ENCODE measurements around the gene ATP2B2.

The ATP2B2 gene

DNA sequence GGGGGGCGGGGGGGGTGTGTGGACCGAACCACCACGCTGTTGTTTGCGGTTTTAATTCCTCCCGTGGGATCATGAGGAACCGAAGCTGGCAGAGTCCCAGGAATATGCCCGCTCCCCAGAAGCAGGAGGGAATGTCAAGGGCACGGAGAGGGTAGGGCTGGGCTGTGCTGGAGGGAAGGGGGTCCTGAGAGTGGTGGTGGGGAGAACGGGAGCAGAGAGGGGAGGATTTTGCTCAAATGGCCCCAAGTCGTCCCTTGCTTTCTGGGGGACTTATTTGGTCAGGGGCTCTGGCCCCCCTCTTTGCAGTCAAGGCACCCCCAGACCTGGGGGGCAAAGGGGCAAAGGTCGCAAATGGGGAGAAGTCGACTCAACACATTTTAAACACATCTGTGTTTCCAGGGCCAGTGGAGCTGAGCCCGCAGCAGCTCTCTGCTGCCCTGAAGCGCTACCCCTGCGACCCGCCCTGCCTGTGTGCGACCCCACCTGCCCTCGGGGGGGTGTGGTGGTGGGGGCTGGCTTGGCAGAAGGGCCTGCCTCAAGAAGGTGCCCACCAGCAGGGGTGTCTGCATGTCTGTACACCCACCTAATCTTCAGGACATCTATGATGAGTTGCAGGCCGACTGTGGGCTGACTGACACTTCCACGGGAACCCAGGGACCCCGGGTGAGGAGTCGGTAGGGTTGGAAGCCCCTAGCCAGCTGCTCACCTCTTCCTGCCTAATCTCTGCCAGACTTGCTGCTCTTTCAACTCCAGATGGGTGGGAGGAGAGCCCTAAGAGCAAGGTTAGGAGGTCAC, 602 bp upstream of the ATP2B2 start:
- DNase-seq = no peak
- H3K4me3 ChIP-seq (ENCODE audit: insufficient read depth, low read depth, low read length, poor library complexity, severe bottlenecking) = no peak overlapping the region

GRCh38 chr3:10504171-10505049, 976 bp downstream of the ATP2B2 start:
- Histone ChIP-seq H3K4me1 (ENCODE audit: control insufficient read depth, insufficient read depth, low read length, poor library complexity, severe bottlenecking) (no peaks in the 10 kb centered on the region), H3K9me3 (ENCODE audit: control insufficient read depth, low read length) (no peaks in the 10 kb centered on the region), H3K27ac (ENCODE audit: insufficient read depth, low read length, poor library complexity, severe bottlenecking) (no peak overlapping the region), H3K36me3 (ENCODE audit: control insufficient read depth, insufficient read depth, low read length) (no peaks in the 10 kb centered on the region), H3K27me3 (replicated peaks; ENCODE audit: control insufficient read depth, insufficient read depth, low read length, poor library complexity, severe bottlenecking) (peaks cover 17% of the 10 kb centered on the region), H3K4me3 (ENCODE audit: insufficient read depth, low read depth, low read length, poor library complexity, severe bottlenecking) (no peak overlapping the region)
- DNase-seq = no peak

More for the DNA sequence above, 602 bp upstream of the ATP2B2 start:
- H3K27ac ChIP-seq (ENCODE audit: insufficient read depth, low read length, poor library complexity, severe bottlenecking) = no peak overlapping the region
- H3K4me1 ChIP-seq (ENCODE audit: control insufficient read depth, insufficient read depth, low read length, poor library complexity, severe bottlenecking) = no peaks in the 10 kb centered on the region
- H3K36me3 ChIP-seq (ENCODE audit: control insufficient read depth, insufficient read depth, low read length) = no peaks in the 10 kb centered on the region
- no peaks in the 10 kb centered on the region for H3K9me3 ChIP-seq (ENCODE audit: control insufficient read depth, low read length)
- peaks cover 17% of the 10 kb centered on the region for H3K27me3 ChIP-seq (replicated peaks; ENCODE audit: control insufficient read depth, insufficient read depth, low read length, poor library complexity, severe bottlenecking)

- H3K36me3 ChIP-seq (ENCODE audit: control insufficient read depth, insufficient read depth, low read length) = no peaks in the 10 kb centered on the region
- no peak overlapping the region for H3K4me3 ChIP-seq (ENCODE audit: insufficient read depth, low read depth, low read length, poor library complexity, severe bottlenecking)
- no peak for DNase-seq
- peaks cover 17% of the 10 kb centered on the region for H3K27me3 ChIP-seq (replicated peaks; ENCODE audit: control insufficient read depth, insufficient read depth, low read length, poor library complexity, severe bottlenecking)
- H3K9me3 ChIP-seq (ENCODE audit: control insufficient read depth, low read length) = no peaks in the 10 kb centered on the region
- no peak overlapping the region for H3K27ac ChIP-seq (ENCODE audit: insufficient read depth, low read length, poor library complexity, severe bottlenecking)
- no peaks in the 10 kb centered on the region for H3K4me1 ChIP-seq (ENCODE audit: control insufficient read depth, insufficient read depth, low read length, poor library complexity, severe bottlenecking)
These were observed 2.1 kb downstream of the ATP2B2 start for GRCh38 chr3:10503217-10503796.

DNA sequence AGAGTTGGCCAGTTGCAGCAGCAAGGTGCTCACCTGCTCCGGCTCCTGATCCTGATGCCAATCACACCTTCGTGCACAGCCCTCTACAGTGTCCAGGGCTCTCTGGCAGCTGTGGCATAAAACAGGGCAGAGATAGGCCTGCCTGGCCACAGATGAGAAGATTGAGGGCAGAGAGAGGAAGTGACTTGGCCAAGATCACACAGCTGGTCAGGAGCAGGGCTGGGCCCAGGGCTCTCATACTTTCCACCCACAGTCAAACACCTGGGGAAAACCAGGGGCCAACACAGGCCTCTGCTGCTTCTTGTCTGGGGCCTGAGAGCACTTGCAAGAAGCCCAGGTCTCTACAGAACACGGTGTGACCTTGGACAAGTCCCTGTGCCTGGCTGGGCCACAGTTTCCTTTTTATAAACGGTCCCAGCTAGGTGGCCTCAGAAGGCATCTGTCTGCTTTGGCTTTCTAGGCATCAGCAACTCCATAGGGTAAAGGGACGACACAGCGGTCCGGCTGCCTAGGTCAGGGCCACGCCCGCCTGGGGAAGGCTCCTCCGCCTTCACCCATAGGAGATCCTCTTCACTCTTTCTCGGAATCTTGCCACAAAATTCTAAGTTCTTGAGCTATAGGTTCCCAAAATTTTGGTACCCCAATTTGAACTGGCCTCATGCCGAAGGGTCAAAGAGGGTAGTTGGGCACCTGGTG, 3.1 kb downstream of the ATP2B2 start:
- H3K36me3 ChIP-seq (ENCODE audit: control insufficient read depth, insufficient read depth, low read length) = no peaks in the 10 kb centered on the region
- no peaks in the 10 kb centered on the region for H3K9me3 ChIP-seq (ENCODE audit: control insufficient read depth, low read length)
- no peak for DNase-seq
- H3K27me3 ChIP-seq (replicated peaks; ENCODE audit: control insufficient read depth, insufficient read depth, low read length, poor library complexity, severe bottlenecking) = peaks cover 17% of the 10 kb centered on the region
- H3K4me1 ChIP-seq (ENCODE audit: control insufficient read depth, insufficient read depth, low read length, poor library complexity, severe bottlenecking) = no peaks in the 10 kb centered on the region
- H3K4me3 ChIP-seq (ENCODE audit: insufficient read depth, low read depth, low read length, poor library complexity, severe bottlenecking) = no peak overlapping the region
- H3K27ac ChIP-seq (ENCODE audit: insufficient read depth, low read length, poor library complexity, severe bottlenecking) = no peak overlapping the region

DNA sequence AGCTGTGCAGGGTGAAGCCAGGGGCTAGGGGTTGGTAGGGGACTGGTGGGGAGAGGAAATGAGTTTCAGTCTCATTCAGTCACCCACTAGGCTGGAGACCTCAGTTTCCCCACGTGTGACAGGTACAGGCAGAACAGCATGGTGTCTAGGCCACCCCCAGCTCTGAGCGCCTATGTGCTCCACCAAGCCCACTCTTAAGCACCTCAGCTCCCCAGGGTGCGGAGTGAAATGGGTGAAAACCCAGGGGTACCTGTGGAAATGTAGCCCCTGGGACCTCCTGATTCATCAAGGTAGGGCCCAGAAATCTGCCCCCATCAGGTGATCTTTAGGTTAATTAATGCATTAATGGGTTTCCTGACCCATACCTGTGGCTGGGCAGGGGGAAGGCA, 3.7 kb downstream of the ATP2B2 start:
- Histone ChIP-seq H3K27ac (ENCODE audit: insufficient read depth, low read length, poor library complexity, severe bottlenecking) (no peak overlapping the region), H3K9me3 (ENCODE audit: control insufficient read depth, low read length) (no peaks in the 10 kb centered on the region), H3K27me3 (replicated peaks; ENCODE audit: control insufficient read depth, insufficient read depth, low read length, poor library complexity, severe bottlenecking) (peaks cover 17% of the 10 kb centered on the region), H3K4me3 (ENCODE audit: insufficient read depth, low read depth, low read length, poor library complexity, severe bottlenecking) (no peak overlapping the region), H3K4me1 (ENCODE audit: control insufficient read depth, insufficient read depth, low read length, poor library complexity, severe bottlenecking) (no peaks in the 10 kb centered on the region), H3K36me3 (ENCODE audit: control insufficient read depth, insufficient read depth, low read length) (no peaks in the 10 kb centered on the region)
- no peak for DNase-seq

DNA sequence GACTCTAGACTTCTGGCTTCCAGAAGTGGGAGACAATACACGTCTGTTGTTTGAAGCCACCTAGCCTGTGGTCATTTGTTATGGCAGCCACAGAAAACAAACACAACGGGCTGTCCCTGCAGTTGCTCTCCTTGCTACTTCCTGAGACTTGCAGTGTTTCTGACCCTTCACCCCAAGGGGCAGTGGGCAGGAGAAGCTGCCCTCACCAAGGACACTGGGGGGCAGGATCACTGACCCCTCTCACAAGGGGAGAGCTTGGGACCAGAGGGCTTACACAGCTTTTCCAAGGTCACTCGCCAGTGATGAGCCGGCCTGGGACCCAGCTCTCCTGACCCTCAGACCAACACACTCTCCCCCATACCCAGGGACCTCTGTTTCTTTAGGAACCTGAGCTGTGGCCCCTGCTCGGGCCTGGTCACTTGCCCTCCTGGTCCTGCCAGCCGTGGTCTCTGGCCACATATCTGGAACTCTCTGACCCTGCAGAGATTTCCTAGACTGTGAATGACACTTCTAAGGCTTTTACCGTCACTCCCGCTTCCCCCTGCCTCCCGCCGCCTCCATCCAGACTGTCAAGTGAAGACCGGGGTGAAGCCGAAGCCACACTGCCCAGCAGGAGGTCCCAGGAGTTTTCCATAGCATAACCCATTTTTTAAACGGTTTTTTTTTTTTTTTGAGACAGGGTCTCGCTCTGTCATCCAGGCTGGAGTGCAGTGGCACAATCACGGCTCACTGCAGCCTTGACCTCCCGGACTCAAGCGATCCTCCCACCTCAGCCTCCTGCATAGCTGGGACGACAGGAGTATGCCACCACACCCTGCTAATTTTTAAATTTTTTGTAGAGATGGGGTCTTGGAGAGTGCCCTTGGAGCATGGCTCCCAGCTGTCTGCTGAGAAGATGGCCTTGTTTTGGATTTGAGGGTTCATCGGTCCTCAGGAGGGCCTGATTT, 4.4 kb downstream of the ATP2B2 start:
- no peaks in the 10 kb centered on the region for H3K9me3 ChIP-seq (ENCODE audit: control insufficient read depth, low read length)
- no peak overlapping the region for H3K27ac ChIP-seq (ENCODE audit: insufficient read depth, low read length, poor library complexity, severe bottlenecking)
- H3K4me3 ChIP-seq (ENCODE audit: insufficient read depth, low read depth, low read length, poor library complexity, severe bottlenecking) = no peak overlapping the region
- H3K4me1 ChIP-seq (ENCODE audit: control insufficient read depth, insufficient read depth, low read length, poor library complexity, severe bottlenecking) = no peaks in the 10 kb centered on the region
- peaks cover 13% of the 10 kb centered on the region for H3K27me3 ChIP-seq (replicated peaks; ENCODE audit: control insufficient read depth, insufficient read depth, low read length, poor library complexity, severe bottlenecking)
- no peak for DNase-seq
- no peaks in the 10 kb centered on the region for H3K36me3 ChIP-seq (ENCODE audit: control insufficient read depth, insufficient read depth, low read length)

DNA sequence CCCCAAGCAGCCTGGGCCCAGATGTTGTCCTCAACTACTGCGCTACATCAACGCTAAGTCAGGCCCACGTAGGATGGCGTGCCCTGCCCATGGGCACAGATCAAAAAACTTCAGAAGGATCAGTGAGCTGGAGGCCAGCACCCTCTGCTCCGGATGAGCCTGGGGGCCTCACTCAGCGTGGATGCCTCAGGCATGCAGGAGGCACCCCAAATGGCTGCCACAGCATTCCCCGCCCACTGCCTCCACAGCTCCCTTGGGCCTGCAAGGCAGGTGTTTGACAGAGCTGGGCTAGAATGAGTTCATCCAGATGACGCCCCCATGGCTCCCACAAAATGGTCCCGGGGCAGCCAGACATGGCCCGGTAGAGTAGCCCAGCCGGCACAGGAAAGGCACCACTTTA, 7.1 kb downstream of the ATP2B2 start:
- DNase-seq = no peak
- H3K9me3 ChIP-seq (ENCODE audit: control insufficient read depth, low read length) = no peaks in the 10 kb centered on the region
- no peaks in the 10 kb centered on the region for H3K27me3 ChIP-seq (replicated peaks; ENCODE audit: control insufficient read depth, insufficient read depth, low read length, poor library complexity, severe bottlenecking)
- H3K4me1 ChIP-seq (ENCODE audit: control insufficient read depth, insufficient read depth, low read length, poor library complexity, severe bottlenecking) = no peaks in the 10 kb centered on the region
- no peak overlapping the region for H3K27ac ChIP-seq (ENCODE audit: insufficient read depth, low read length, poor library complexity, severe bottlenecking)
- H3K4me3 ChIP-seq (ENCODE audit: insufficient read depth, low read depth, low read length, poor library complexity, severe bottlenecking) = no peak overlapping the region
- H3K36me3 ChIP-seq (ENCODE audit: control insufficient read depth, insufficient read depth, low read length) = no peaks in the 10 kb centered on the region

- no peak for DNase-seq
- Histone ChIP-seq H3K36me3 (ENCODE audit: control insufficient read depth, insufficient read depth, low read length) (no peaks in the 10 kb centered on the region), H3K4me3 (ENCODE audit: insufficient read depth, low read depth, low read length, poor library complexity, severe bottlenecking) (no peak overlapping the region), H3K9me3 (ENCODE audit: control insufficient read depth, low read length) (no peaks in the 10 kb centered on the region), H3K4me1 (ENCODE audit: control insufficient read depth, insufficient read depth, low read length, poor library complexity, severe bottlenecking) (no peaks in the 10 kb centered on the region), H3K27ac (ENCODE audit: insufficient read depth, low read length, poor library complexity, severe bottlenecking) (no peak overlapping the region), H3K27me3 (replicated peaks; ENCODE audit: control insufficient read depth, insufficient read depth, low read length, poor library complexity, severe bottlenecking) (no peaks in the 10 kb centered on the region)
These were observed 7.9 kb downstream of the ATP2B2 start for GRCh38 chr3:10497439-10497838.

Data from effector memory CD4-positive, alpha-beta T cell (primary cell).